ENCODE results near the gene ANKRD18A. TPM values are rescaled to one million over a fixed set of nuclear protein-coding genes. Genes with fewer than 3 reads are reported as not detected.

ANKRD18A gene
- total RNA-seq, 2 donors from 2014 or later, result 5.3 to 8.0 TPM

- H3K9ac ChIP-seq (ENCODE audit: extremely low read depth, low read length, poor library complexity, severe bottlenecking), result no peak overlapping the region
- H3K4me3 Mint-ChIP-seq, result no peak overlapping the region
- H3K4me1 ChIP-seq (ENCODE audit: control insufficient read depth, insufficient read depth, low read length), result no peaks in the 10 kb centered on the region
- no peak overlapping the region for H3K27ac ChIP-seq (ENCODE audit: low read depth, low read length)
- H3K4me1 Mint-ChIP-seq, result no peaks in the 10 kb centered on the region
- no peak overlapping the region for H3K27ac Mint-ChIP-seq
- DNase-seq, result no peak
- H3K4me3 ChIP-seq (ENCODE audit: low read length), result no peak overlapping the region
- no peak for TF ChIP-seq CTCF (conservative IDR thresholded peaks at IDR 0.05)
- no peaks in the 10 kb centered on the region for H3K9me3 ChIP-seq (ENCODE audit: control insufficient read depth, low read length)
- H3K27me3 Mint-ChIP-seq (ENCODE audit: insufficient read depth), result peaks cover 2% of the 10 kb centered on the region
- WGBS, 2 experiments (ENCODE audit: insufficient coverage in 1 of 2, insufficient read length in 1 of 2), result 91 to 96% methylated on average over 2 to 3 of the region's 3 CpGs
- H3K36me3 ChIP-seq (ENCODE audit: control insufficient read depth, insufficient read depth, low read length), result no peaks in the 10 kb centered on the region
- H3K9me3 Mint-ChIP-seq, result peaks cover 2% of the 10 kb centered on the region
- H3K27me3 ChIP-seq (ENCODE audit: control insufficient read depth, insufficient read depth, low read length, poor library complexity, severe bottlenecking), result no peaks in the 10 kb centered on the region
- H3K36me3 Mint-ChIP-seq (ENCODE audit: low read depth), result no peaks in the 10 kb centered on the region
Measured at GRCh38 chr9:38634315-38634714, 13.9 kb upstream of the ANKRD18A start.

GRCh38 chr9:38629511-38629910, 9.1 kb upstream of the ANKRD18A start:
- Histone ChIP-seq H3K36me3 (ENCODE audit: control insufficient read depth, insufficient read depth, low read length) (no peaks in the 10 kb centered on the region), H3K9me3 (ENCODE audit: control insufficient read depth, low read length) (peaks cover 5% of the 10 kb centered on the region), H3K4me3 (ENCODE audit: low read length) (no peak overlapping the region), H3K4me1 (ENCODE audit: control insufficient read depth, insufficient read depth, low read length) (no peaks in the 10 kb centered on the region), H3K27ac (ENCODE audit: low read depth, low read length) (no peak overlapping the region), H3K27me3 (ENCODE audit: control insufficient read depth, insufficient read depth, low read length, poor library complexity, severe bottlenecking) (no peaks in the 10 kb centered on the region), H3K9ac (ENCODE audit: extremely low read depth, low read length, poor library complexity, severe bottlenecking) (no peak overlapping the region)
- no peaks in the 10 kb centered on the region for H3K4me1 Mint-ChIP-seq
- no peaks in the 10 kb centered on the region for H3K9me3 Mint-ChIP-seq
- H3K27me3 Mint-ChIP-seq (ENCODE audit: insufficient read depth), result peaks cover 5% of the 10 kb centered on the region
- no peak for TF ChIP-seq CTCF (conservative IDR thresholded peaks at IDR 0.05)
- H3K36me3 Mint-ChIP-seq (ENCODE audit: low read depth), result no peaks in the 10 kb centered on the region
- H3K27ac Mint-ChIP-seq, result no peak overlapping the region
- DNase-seq, result no peak
- 85% methylated on average over 4 of the region's 4 CpGs; no CpG with 5 or more reads in 1 of the 2 experiments for WGBS, 2 experiments (ENCODE audit: insufficient coverage in 1 of 2, insufficient read length in 1 of 2)
- H3K4me3 Mint-ChIP-seq, result no peak overlapping the region

- 97 to 100% methylated on average over 1 to 2 of the region's 2 CpGs for WGBS, 2 experiments (ENCODE audit: insufficient coverage in 1 of 2, insufficient read length in 1 of 2)
- H3K4me1 ChIP-seq (ENCODE audit: control insufficient read depth, insufficient read depth, low read length), result no peaks in the 10 kb centered on the region
- no peak for DNase-seq
- H3K27ac ChIP-seq (ENCODE audit: low read depth, low read length), result no peak overlapping the region
- TF ChIP-seq CTCF (conservative IDR thresholded peaks at IDR 0.05), result no peak
- Mint-ChIP-seq H3K27me3 (ENCODE audit: insufficient read depth) (peaks cover 36% of the 10 kb centered on the region), H3K4me1 (peaks cover 1% of the 10 kb centered on the region), H3K9me3 (peaks cover 9% of the 10 kb centered on the region), H3K36me3 (ENCODE audit: low read depth) (peaks cover 2% of the 10 kb centered on the region), H3K4me3 (no peak overlapping the region), H3K27ac (no peak overlapping the region)
- H3K36me3 ChIP-seq (ENCODE audit: control insufficient read depth, insufficient read depth, low read length), result no peaks in the 10 kb centered on the region
- peaks cover 21% of the 10 kb centered on the region for H3K27me3 ChIP-seq (ENCODE audit: control insufficient read depth, insufficient read depth, low read length, poor library complexity, severe bottlenecking)
- H3K9me3 ChIP-seq (ENCODE audit: control insufficient read depth, low read length), result peaks cover 17% of the 10 kb centered on the region
- no peak overlapping the region for H3K9ac ChIP-seq (ENCODE audit: extremely low read depth, low read length, poor library complexity, severe bottlenecking)
- H3K4me3 ChIP-seq (ENCODE audit: low read length), result no peak overlapping the region
Measured at GRCh38 chr9:38626006-38626405, 5.6 kb upstream of the ANKRD18A start.
